SKM-1 treated with dmso at 0.1 percent for 144 hours (cell line): ENCODE results near the gene SH3RF3.

Experiments
- DNase-seq: peaks from one replicate; lab custom pipeline; 2025; ENCODE audit not compliant: unreplicated experiment; lab: John Stamatoyannopoulos, UW

SH3RF3 gene

GRCh38 chr2:109439390-109439786, 310.4 kb downstream of the SH3RF3 start:
- no peak for DNase-seq

GRCh38 chr2:109439986-109440385, 311.0 kb downstream of the SH3RF3 start:
- DNase-seq: peak; percentile 73

- no peak for DNase-seq
Observed at GRCh38 chr2:109440499-109441156, 311.6 kb downstream of the SH3RF3 start.

- no peak for DNase-seq
Observed at GRCh38 chr2:109442715-109443319, 313.8 kb downstream of the SH3RF3 start.

- no peak for DNase-seq
Observed at GRCh38 chr2:109444916-109445315, 315.9 kb downstream of the SH3RF3 start.

- no peak for DNase-seq
Observed at GRCh38 chr2:109446278-109447131, 317.5 kb downstream of the SH3RF3 start.

- DNase-seq: no peak
Observed at GRCh38 chr2:109447251-109447661, 318.3 kb downstream of the SH3RF3 start.

- DNase-seq: no peak
Observed at GRCh38 chr2:109447776-109448175, 318.8 kb downstream of the SH3RF3 start.

GRCh38 chr2:109448207-109448606, 319.2 kb downstream of the SH3RF3 start:
- no peak for DNase-seq

- no peak for DNase-seq
Observed at GRCh38 chr2:109448946-109449788, 320.2 kb downstream of the SH3RF3 start.

GRCh38 chr2:109450574-109451273, 321.7 kb downstream of the SH3RF3 start:
- no peak for DNase-seq

GRCh38 chr2:109451671-109452070, 322.7 kb downstream of the SH3RF3 start:
- DNase-seq: no peak

- DNase-seq: no peak
Observed at GRCh38 chr2:109452318-109453305, 323.6 kb downstream of the SH3RF3 start.

GRCh38 chr2:109453371-109453995, 324.5 kb downstream of the SH3RF3 start:
- no peak for DNase-seq

GRCh38 chr2:109454304-109454703, 325.3 kb downstream of the SH3RF3 start:
- DNase-seq: no peak

GRCh38 chr2:109454765-109455394, 325.9 kb downstream of the SH3RF3 start:
- DNase-seq: no peak

- no peak for DNase-seq
Observed at GRCh38 chr2:109455731-109456691, 327.0 kb downstream of the SH3RF3 start.
